Mesothelial cell of epicardium (in vitro differentiated cells): Measurements from ENCODE around the gene LY6G6F. TPM values are rescaled to one million over a fixed set of nuclear protein-coding genes. Genes with fewer than 3 reads are reported as not detected.
A peak's percentile ranks its signal among the peaks of the same experiment; 100 is the strongest.

Experiments used
- DNase-seq, 2 experiments: peaks; one replicate each; pipeline ENCODE4 v3.0.0; 2021; ENCODE audit warnings: low spot score in 2 of 2; ENCODE audit not compliant: unreplicated experiment in 2 of 2
- H3K27ac Mint-ChIP-seq: 2 replicates; pipeline ENCODE4 v1.8.0; 2021; ENCODE audit warnings: mixed read lengths
- H3K27me3 Mint-ChIP-seq: 2 replicates; pipeline ENCODE4 v1.8.0; 2021; ENCODE audit warnings: low read depth, mixed read lengths
- H3K36me3 Mint-ChIP-seq: 2 replicates; pipeline ENCODE4 v1.8.0; 2021; ENCODE audit warnings: mixed read lengths
- H3K4me1 Mint-ChIP-seq: 2 replicates; pipeline ENCODE4 v1.8.0; 2021; ENCODE audit warnings: mixed read lengths
- H3K4me3 Mint-ChIP-seq: 2 replicates; pipeline ENCODE4 v1.8.0; 2021; ENCODE audit warnings: mild to moderate bottlenecking, moderate library complexity, mixed read lengths
- H3K9me3 Mint-ChIP-seq: 2 replicates; pipeline ENCODE4 v1.8.0; 2021; ENCODE audit warnings: mixed read lengths
- CTCF ChIP-seq: fragments of 200-600 bp; sonication (generic); IDR thresholded peaks from one replicate; pipeline ENCODE4 v1.5.0; 2021; ENCODE audit warnings: antibody characterized with exemption; ENCODE audit not compliant: unreplicated experiment
- total RNA-seq: library from RNA; stranded (reverse); gene quantifications from 3 replicates; pipeline ENCODE4 v1.2.1, GENCODE V29; 2021

LY6G6F gene
- total RNA-seq, 1 donor from 2014 or later = not detected

GRCh38 chr6:31732029-31732428 is 25.4 kb downstream of the LY6G6F start:
- H3K36me3 Mint-ChIP-seq = peaks cover 30% of the 10 kb centered on the region
- no peak overlapping the region for H3K4me3 Mint-ChIP-seq
- TF ChIP-seq CTCF = no peak
- no peaks in the 10 kb centered on the region for H3K9me3 Mint-ChIP-seq
- H3K4me1 Mint-ChIP-seq = peaks cover 46% of the 10 kb centered on the region
- no peak overlapping the region for H3K27ac Mint-ChIP-seq
- H3K27me3 Mint-ChIP-seq = no peaks in the 10 kb centered on the region
- DNase-seq = no peak

GRCh38 chr6:31733734-31734133 is 27.1 kb downstream of the LY6G6F start:
- H3K27ac Mint-ChIP-seq = no peak overlapping the region

GRCh38 chr6:31734247-31734820 is 27.7 kb downstream of the LY6G6F start:
- Mint-ChIP-seq H3K27me3 (no peaks in the 10 kb centered on the region), H3K4me3 (peak overlapping the region; percentile 82), H3K4me1 (peaks cover 55% of the 10 kb centered on the region), H3K36me3 (peaks cover 19% of the 10 kb centered on the region), H3K27ac (no peak overlapping the region), H3K9me3 (no peaks in the 10 kb centered on the region)
- no peak for DNase-seq
- TF ChIP-seq CTCF = no peak

More at GRCh38 chr6:31733734-31734133, 27.1 kb downstream of the LY6G6F start:
- Mint-ChIP-seq H3K4me3 (peak overlapping the region; percentile 82), H3K4me1 (peaks cover 56% of the 10 kb centered on the region), H3K27me3 (no peaks in the 10 kb centered on the region), H3K36me3 (peaks cover 21% of the 10 kb centered on the region), H3K9me3 (no peaks in the 10 kb centered on the region)
- no peak for DNase-seq
- TF ChIP-seq CTCF = no peak

- peak in 1 of 2 experiments; percentile 59 for DNase-seq
- Mint-ChIP-seq H3K4me3 (peak overlapping the region; percentile 82), H3K36me3 (peaks cover 19% of the 10 kb centered on the region), H3K9me3 (no peaks in the 10 kb centered on the region), H3K27me3 (no peaks in the 10 kb centered on the region), H3K27ac (peak overlapping the region; percentile 99), H3K4me1 (peaks cover 59% of the 10 kb centered on the region)
- TF ChIP-seq CTCF = no peak
Measured at GRCh38 chr6:31734821-31735406, 28.2 kb downstream of the LY6G6F start.

- Mint-ChIP-seq H3K4me1 (peaks cover 63% of the 10 kb centered on the region), H3K9me3 (no peaks in the 10 kb centered on the region), H3K27me3 (no peaks in the 10 kb centered on the region), H3K36me3 (peaks cover 16% of the 10 kb centered on the region), H3K27ac (peak within 1 kb of the TSS; percentile 99), H3K4me3 (peak within 1 kb of the TSS; percentile 82)
- peak; percentile 63 to 78 for DNase-seq
- no peak for TF ChIP-seq CTCF
Measured at GRCh38 chr6:31736021-31736767, 29.5 kb downstream of the LY6G6F start, which contains the start of gene CLIC1. CLIC1 (minus strand) TSS chr6:31736530; CDS start chr6:31736300, 230 bp downstream.
